Sigmoid colon (tissue), 7 donors: Measurements from ENCODE around the gene PPP1R26. TPM values are rescaled to one million over a fixed set of nuclear protein-coding genes. Genes with fewer than 3 reads are reported as not detected.

ENCODE experiments used
- DNase-seq: peaks from one replicate; pipeline ENCODE4 v3.0.0-alpha.2; 2019
- H3K27ac ChIP-seq, 4 donors: fragments of 200-600 bp; sonication (generic); one replicate each; pipeline ENCODE4 v1.5.1; 2016 to 2019; ENCODE audit warnings: mild to moderate bottlenecking in 1 of 4
- H3K27me3 ChIP-seq, 3 donors: fragments of 200-600 bp; sonication (generic); one replicate each; pipeline ENCODE4 v1.5.1; 2019; ENCODE audit warnings: mild to moderate bottlenecking in 1 of 3
- H3K36me3 ChIP-seq, 4 donors: fragments of 200-600 bp; sonication (generic); one replicate each; pipeline ENCODE4 v1.5.1; 2016 to 2019
- H3K4me1 ChIP-seq, 4 donors: fragments of 200-600 bp; sonication (generic); one replicate each; pipeline ENCODE4 v1.5.1; 2017 to 2019
- H3K4me3 ChIP-seq, 4 donors: fragments of 200-600 bp; sonication (generic); one replicate each; pipeline ENCODE4 v1.5.1; 2017 to 2019; ENCODE audit warnings: mild to moderate bottlenecking in 2 of 4, moderate library complexity in 1 of 4
- H3K9me3 ChIP-seq, 4 donors: fragments of 200-600 bp in 3 of 4; sonication (generic) in 3 of 4; one replicate each; pipeline versions ENCODE4 v1.5.1 to v1.6.1; 2013 to 2019
- CTCF ChIP-seq, 4 experiments: fragments of 450-650 bp in 3 of 4; fragments of 200-600 bp in 1 of 4; IDR thresholded peaks; one replicate each; pipeline ENCODE4 v1.5.1; 2016 to 2019; ENCODE audit warnings: antibody characterized with exemption in 4 of 4, mild to moderate bottlenecking in 3 of 4, moderate library complexity in 2 of 4
- EP300 ChIP-seq, 4 donors: sonication (generic); formaldehyde crosslinking; IDR thresholded peaks; one replicate each; pipeline ENCODE4 v1.6.1; 2017; ENCODE audit warnings: antibody characterized with exemption in 4 of 4
- POLR2A ChIP-seq, 2 donors: fragments of 450-650 bp; IDR thresholded peaks; one replicate each; pipeline ENCODE4 v1.6.1; 2016; ENCODE audit warnings: antibody characterized with exemption in 2 of 2, mild to moderate bottlenecking in 2 of 2, moderate library complexity in 2 of 2
- POLR2AphosphoS5 ChIP-seq, 4 donors: sonication (generic); formaldehyde crosslinking; IDR thresholded peaks; one replicate each; pipeline ENCODE4 v1.6.1; 2017; ENCODE audit warnings: antibody characterized with exemption in 4 of 4
- WGBS, 2 donors: extraction: QIAGEN DNeasy Blood & Tissue Kit; methylation state at CpG; one replicate each; pipeline ENCODE4 v1.1.7; 2013; 5-methylcytosine and 5-hydroxymethylcytosine counted together
- intact Hi-C: fragments of 100-400 bp; cut with DNase I; formaldehyde crosslinking; loops from one replicate; pipeline ENCODE4 v1.15.1; 2023
- polyA plus RNA-seq, 3 donors: library from polyadenylated mRNA; stranded (reverse); fragments of 200-250 nt; gene quantifications; one replicate each; pipeline ENCODE4 v1.2.3, GENCODE V29; 2013
- total RNA-seq, 4 donors: library from RNA; depleted of rRNA; stranded (reverse); fragments of >200 nt; gene quantifications; one replicate each; pipeline ENCODE4 v1.1.0, GENCODE V29; 2016
- donor health status: healthy with polysubstance abuse.
- donor health status: Bipolar disorder and iron deficiency.
- donor health status: healthy.

PPP1R26 gene
- total and polyA plus RNA-seq, 7 donors, result 4.8 to 12.7 (median 9.5) TPM

- Histone ChIP-seq H3K27ac (no peak overlapping the region), H3K9me3 (no peaks in the 10 kb centered on the region), H3K36me3 (peaks cover 9 to 38% (median 20%) of the 10 kb centered on the region in 4 donors), H3K4me3 (no peak overlapping the region), H3K27me3 (no peaks in the 10 kb centered on the region), H3K4me1 (peaks cover 0 to 26% (median 22%) of the 10 kb centered on the region in 4 donors)
- peak; percentile 54 for DNase-seq
- 89 to 90% methylated on average over 24 of the region's 24 CpGs for WGBS, 2 donors
- TF ChIP-seq POLR2A (IDR thresholded peaks at IDR 0.05), result no peak
- TF ChIP-seq EP300 (IDR thresholded peaks at IDR 0.05), result no peak
- no peak for TF ChIP-seq CTCF (IDR thresholded peaks at IDR 0.05)
- no peak for TF ChIP-seq POLR2AphosphoS5 (IDR thresholded peaks at IDR 0.05)
- intact Hi-C loops, result no loop called here
Measured at GRCh38 chr9:135505406-135506187, 26.0 kb downstream of the PPP1R26 start.

- H3K4me3 ChIP-seq, result no peak overlapping the region
- WGBS, 2 donors, result 70 to 75% methylated on average over 14 of the region's 14 CpGs
- H3K9me3 ChIP-seq, result no peaks in the 10 kb centered on the region
- H3K27ac ChIP-seq, result no peak overlapping the region
- H3K27me3 ChIP-seq, result no peaks in the 10 kb centered on the region
- TF ChIP-seq EP300 (IDR thresholded peaks at IDR 0.05) (no peak), CTCF (IDR thresholded peaks at IDR 0.05) (no peak), POLR2A (IDR thresholded peaks at IDR 0.05) (no peak), POLR2AphosphoS5 (IDR thresholded peaks at IDR 0.05) (no peak)
- peaks cover 9 to 38% (median 20%) of the 10 kb centered on the region in 4 donors for H3K36me3 ChIP-seq
- peak; percentile 56 for DNase-seq
- intact Hi-C loops, result no loop called here
- H3K4me1 ChIP-seq, result peaks cover 0 to 22% (median 17%) of the 10 kb centered on the region in 4 donors
Measured at GRCh38 chr9:135506327-135507103, 26.9 kb downstream of the PPP1R26 start.

GRCh38 chr9:135507104-135508035 lies 27.8 kb downstream of the PPP1R26 start:
- DNase-seq, result peak; percentile 52
- H3K9me3 ChIP-seq, result no peaks in the 10 kb centered on the region
- 88 to 90% methylated on average over 23 of the region's 23 CpGs for WGBS, 2 donors
- no peak for TF ChIP-seq POLR2AphosphoS5 (IDR thresholded peaks at IDR 0.05)
- no peak for TF ChIP-seq EP300 (IDR thresholded peaks at IDR 0.05)
- no peak for TF ChIP-seq POLR2A (IDR thresholded peaks at IDR 0.05)
- no peak for TF ChIP-seq CTCF (IDR thresholded peaks at IDR 0.05)
- H3K27me3 ChIP-seq, result no peaks in the 10 kb centered on the region
- H3K4me1 ChIP-seq, result peaks cover 0 to 14% (median 9%) of the 10 kb centered on the region in 4 donors
- no peak overlapping the region for H3K27ac ChIP-seq
- no peak overlapping the region for H3K4me3 ChIP-seq
- peaks cover 9 to 31% (median 20%) of the 10 kb centered on the region in 4 donors for H3K36me3 ChIP-seq
- intact Hi-C loops, result no loop called here

DNA sequence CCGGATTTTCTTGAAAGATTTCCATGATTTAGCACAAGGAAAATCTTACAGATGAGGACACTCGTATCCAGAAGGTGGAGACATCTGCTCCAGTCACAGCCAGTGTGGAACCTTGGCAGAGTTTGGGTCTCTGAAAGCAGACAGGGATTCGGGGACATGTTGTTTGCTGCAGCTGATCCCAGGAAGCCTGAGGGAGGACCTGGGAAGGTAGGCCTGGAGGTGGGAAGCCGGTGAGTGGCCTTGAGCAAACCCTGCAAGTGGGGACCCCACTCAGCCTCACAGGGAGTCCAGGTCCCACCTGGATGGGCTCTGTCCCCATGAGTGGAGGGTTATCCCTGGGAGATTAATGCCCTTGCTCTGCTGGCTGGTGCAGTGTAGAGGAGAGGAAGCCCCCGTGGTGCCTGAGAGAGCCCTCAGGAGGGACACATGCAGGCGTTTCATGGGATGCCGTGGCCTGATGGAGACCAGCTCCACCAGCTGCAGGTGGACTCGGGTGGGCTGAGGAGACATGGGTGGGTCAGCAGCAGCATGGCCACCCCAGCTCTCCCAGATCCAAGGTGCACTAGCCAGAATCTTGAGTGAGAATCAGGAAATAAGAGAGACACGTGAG lies 28.7 kb downstream of the PPP1R26 start:
- Histone ChIP-seq H3K27me3 (no peaks in the 10 kb centered on the region), H3K36me3 (peaks cover 9 to 21% (median 16%) of the 10 kb centered on the region in 4 donors), H3K4me1 (peaks cover 0 to 10% (median 4%) of the 10 kb centered on the region in 4 donors), H3K27ac (no peak overlapping the region), H3K4me3 (no peak overlapping the region), H3K9me3 (no peaks in the 10 kb centered on the region)
- intact Hi-C loops, result no loop called here
- no peak for TF ChIP-seq POLR2AphosphoS5 (IDR thresholded peaks at IDR 0.05)
- no peak for TF ChIP-seq CTCF (IDR thresholded peaks at IDR 0.05)
- TF ChIP-seq EP300 (IDR thresholded peaks at IDR 0.05), result no peak
- TF ChIP-seq POLR2A (IDR thresholded peaks at IDR 0.05), result no peak
- DNase-seq, result peak; percentile 48
- WGBS, 2 donors, result 87 to 90% methylated on average over 9 of the region's 9 CpGs
